Measurements from ENCODE around the gene ATP6V1B1.

- TF ChIP-seq CTCF (IDR thresholded peaks at IDR 0.05) (no peak), POLR2A (IDR thresholded peaks at IDR 0.05) (no peak), EP300 (IDR thresholded peaks at IDR 0.05) (no peak)
Measured at GRCh38 chr2:70904371-70905216, 31.1 kb upstream of the ATP6V1B1 start.

Data from tibial nerve (tissue), 4 donors.